WTC11 (cell line): ENCODE measurements around the gene CDNF. TPM values are rescaled to one million over a fixed set of nuclear protein-coding genes. Genes with fewer than 3 reads are reported as not detected.
"Not testable (repeated sequence)": the region's sequence is repeated elsewhere in the genome, so short reads cannot be mapped to it uniquely, and the experiment has no call there.

ENCODE experiments used
- ATAC-seq: fragments of 200-7000 bp; cut with Tn5 transposase; 2 replicates; pipeline ENCODE4 v1.10.0; 2021; ENCODE audit warnings: mild to moderate bottlenecking, moderate library complexity
- CTCF ChIA-PET: fragments of 300-600 bp; sonication (Branson Sonifier 250); formaldehyde crosslinking; loops from one replicate; lab custom pipeline; 2021; ENCODE audit warnings: antibody characterized with exemption; lab: Charles Lee
- POLR2A ChIA-PET: fragments of 350-600 bp; sonication (Branson Sonifier 250); formaldehyde crosslinking; loops from one replicate; lab custom pipeline; 2021; ENCODE audit warnings: antibody characterized with exemption; lab: Charles Lee
- DNase-seq: peaks from one replicate; pipeline ENCODE4 v3.0.0; 2021; ENCODE audit warnings: low spot score
- H3K27ac Mint-ChIP-seq: 2 replicates; pipeline ENCODE4 v1.8.0; 2021; ENCODE audit warnings: mixed read lengths
- H3K27me3 Mint-ChIP-seq: 2 replicates; pipeline ENCODE4 v1.8.0; 2021; ENCODE audit warnings: low read depth, mild to moderate bottlenecking, moderate library complexity, mixed read lengths
- H3K36me3 Mint-ChIP-seq: 2 replicates; pipeline ENCODE4 v1.8.0; 2021; ENCODE audit warnings: mixed read lengths
- H3K4me1 Mint-ChIP-seq: 2 replicates; pipeline ENCODE4 v1.8.0; 2022; ENCODE audit warnings: mixed read lengths
- H3K4me3 Mint-ChIP-seq: 2 replicates; pipeline ENCODE4 v1.8.0; 2021; ENCODE audit warnings: mild to moderate bottlenecking, moderate library complexity, mixed read lengths
- H3K9me3 Mint-ChIP-seq: 2 replicates; pipeline ENCODE4 v1.8.0; 2021; ENCODE audit warnings: mixed read lengths
- KAT7 ChIP-seq: sonication (generic); formaldehyde crosslinking; IDR thresholded peaks from 2 replicates; pipeline ENCODE4 v1.8.1; 2023; ENCODE audit warnings: missing genetic modification reagents, mild to moderate bottlenecking, borderline replicate concordance
- MXD4 ChIP-seq: fragments of 250-450 bp; sonication (Bioruptor Pico); IDR thresholded peaks from 2 replicates; pipeline ENCODE4 v1.8.0; 2021; ENCODE audit warnings: mild to moderate bottlenecking, moderate library complexity, borderline replicate concordance
- NFYB ChIP-seq: sonication (generic); formaldehyde crosslinking; conservative IDR thresholded peaks from 2 replicates; pipeline ENCODE4 v1.8.0; 2022; ENCODE audit warnings: low read depth, missing genetic modification reagents
- NR2C2 ChIP-seq: sonication (generic); formaldehyde crosslinking; IDR thresholded peaks from 2 replicates; pipeline ENCODE4 v1.8.0; 2022; ENCODE audit warnings: mild to moderate bottlenecking, missing genetic modification reagents
- RELA ChIP-seq: sonication (generic); formaldehyde crosslinking; IDR thresholded peaks from 2 replicates; pipeline ENCODE4 v1.8.1; 2022; ENCODE audit warnings: missing genetic modification reagents, mild to moderate bottlenecking, borderline replicate concordance
- SP1 ChIP-seq: sonication (generic); formaldehyde crosslinking; conservative IDR thresholded peaks from 2 replicates; pipeline ENCODE4 v1.8.1; 2022; ENCODE audit warnings: missing genetic modification reagents
- total RNA-seq: library from RNA; stranded (reverse); gene quantifications from 3 replicates; pipeline ENCODE4 v1.2.3, GENCODE V29; 2021
- TF ChIP-seq, protein P1 (sequence below): sonication (generic); formaldehyde crosslinking; IDR thresholded peaks from 2 replicates; pipeline ENCODE4 v1.8.0; 2022; ENCODE audit warnings: mild to moderate bottlenecking, missing genetic modification reagents
- TF ChIP-seq, protein P2 (sequence below): sonication (generic); formaldehyde crosslinking; IDR thresholded peaks from 2 replicates; pipeline ENCODE4 v1.8.1; 2022; ENCODE audit warnings: mild to moderate bottlenecking, missing genetic modification reagents, moderate library complexity, borderline replicate concordance
- TF ChIP-seq, protein P3 (sequence below): fragments of 200-600 bp; IDR thresholded peaks from 2 replicates; pipeline ENCODE4 v1.8.0; 2022; ENCODE audit warnings: antibody characterized with exemption
- TF ChIP-seq, protein P4 (sequence below): fragments of 250-450 bp; sonication (Bioruptor Pico); conservative IDR thresholded peaks from 2 replicates; pipeline ENCODE4 v1.9.0; 2021; ENCODE audit warnings: mild to moderate bottlenecking

Gene CDNF
- total RNA-seq, 1 experiment from 2014 or later = 1.4 TPM

DNA sequence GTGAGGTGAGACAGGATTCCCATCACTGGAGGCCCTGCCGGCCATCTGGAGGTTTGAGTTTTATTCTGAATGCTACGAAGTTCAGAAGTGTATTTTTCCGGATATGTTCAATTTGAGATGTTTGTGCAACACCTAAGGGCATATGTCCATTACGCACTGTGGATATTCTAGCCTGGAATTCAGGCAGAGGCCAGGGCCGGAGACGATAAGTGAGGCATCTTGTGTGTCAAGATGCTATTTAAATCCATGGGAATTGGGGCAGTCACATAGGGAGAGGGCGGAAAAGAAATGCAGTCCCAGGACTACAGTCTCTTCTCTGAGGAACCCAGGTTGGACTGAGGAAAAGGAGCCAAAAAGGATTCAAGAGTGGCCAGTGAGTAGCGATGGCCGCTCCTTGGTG, 38.9 kb upstream of the CDNF start (continued):
- TF ChIP-seq NR2C2 (no peak), NFYB (CRISPR knock-in tag) (no peak)

DNA sequence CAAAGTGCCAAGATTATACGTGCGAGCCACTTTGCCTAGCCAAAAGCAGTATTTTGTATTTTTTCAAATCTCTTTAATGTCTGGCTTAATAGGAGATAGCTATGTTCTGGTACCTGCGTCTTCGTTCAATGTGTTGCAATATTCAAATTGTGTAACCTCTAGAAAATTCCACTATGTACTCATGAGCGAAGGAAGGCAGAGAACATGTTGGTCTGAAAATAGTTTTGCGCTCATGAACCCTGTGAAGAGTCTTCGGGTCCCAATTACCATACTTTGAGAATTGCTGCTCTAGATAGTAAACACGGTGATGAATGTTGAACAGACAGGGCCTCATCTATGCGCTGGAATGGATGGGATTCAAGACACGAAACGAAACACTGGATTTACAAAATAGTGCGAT, 38.1 kb upstream of the CDNF start:
- TF ChIP-seq MXD4 (no peak), RELA (no peak)
- TF ChIP-seq, protein P1, sequence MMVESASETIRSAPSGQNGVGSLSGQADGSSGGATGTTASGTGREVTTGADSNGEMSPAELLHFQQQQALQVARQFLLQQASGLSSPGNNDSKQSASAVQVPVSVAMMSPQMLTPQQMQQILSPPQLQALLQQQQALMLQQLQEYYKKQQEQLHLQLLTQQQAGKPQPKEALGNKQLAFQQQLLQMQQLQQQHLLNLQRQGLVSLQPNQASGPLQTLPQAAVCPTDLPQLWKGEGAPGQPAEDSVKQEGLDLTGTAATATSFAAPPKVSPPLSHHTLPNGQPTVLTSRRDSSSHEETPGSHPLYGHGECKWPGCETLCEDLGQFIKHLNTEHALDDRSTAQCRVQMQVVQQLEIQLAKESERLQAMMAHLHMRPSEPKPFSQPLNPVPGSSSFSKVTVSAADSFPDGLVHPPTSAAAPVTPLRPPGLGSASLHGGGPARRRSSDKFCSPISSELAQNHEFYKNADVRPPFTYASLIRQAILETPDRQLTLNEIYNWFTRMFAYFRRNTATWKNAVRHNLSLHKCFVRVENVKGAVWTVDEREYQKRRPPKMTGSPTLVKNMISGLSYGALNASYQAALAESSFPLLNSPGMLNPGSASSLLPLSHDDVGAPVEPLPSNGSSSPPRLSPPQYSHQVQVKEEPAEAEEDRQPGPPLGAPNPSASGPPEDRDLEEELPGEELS (CRISPR knock-in tag) = no peak
- TF ChIP-seq, protein P2, sequence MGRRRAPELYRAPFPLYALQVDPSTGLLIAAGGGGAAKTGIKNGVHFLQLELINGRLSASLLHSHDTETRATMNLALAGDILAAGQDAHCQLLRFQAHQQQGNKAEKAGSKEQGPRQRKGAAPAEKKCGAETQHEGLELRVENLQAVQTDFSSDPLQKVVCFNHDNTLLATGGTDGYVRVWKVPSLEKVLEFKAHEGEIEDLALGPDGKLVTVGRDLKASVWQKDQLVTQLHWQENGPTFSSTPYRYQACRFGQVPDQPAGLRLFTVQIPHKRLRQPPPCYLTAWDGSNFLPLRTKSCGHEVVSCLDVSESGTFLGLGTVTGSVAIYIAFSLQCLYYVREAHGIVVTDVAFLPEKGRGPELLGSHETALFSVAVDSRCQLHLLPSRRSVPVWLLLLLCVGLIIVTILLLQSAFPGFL (CRISPR knock-in tag) = no peak
- TF ChIP-seq, protein P3, sequence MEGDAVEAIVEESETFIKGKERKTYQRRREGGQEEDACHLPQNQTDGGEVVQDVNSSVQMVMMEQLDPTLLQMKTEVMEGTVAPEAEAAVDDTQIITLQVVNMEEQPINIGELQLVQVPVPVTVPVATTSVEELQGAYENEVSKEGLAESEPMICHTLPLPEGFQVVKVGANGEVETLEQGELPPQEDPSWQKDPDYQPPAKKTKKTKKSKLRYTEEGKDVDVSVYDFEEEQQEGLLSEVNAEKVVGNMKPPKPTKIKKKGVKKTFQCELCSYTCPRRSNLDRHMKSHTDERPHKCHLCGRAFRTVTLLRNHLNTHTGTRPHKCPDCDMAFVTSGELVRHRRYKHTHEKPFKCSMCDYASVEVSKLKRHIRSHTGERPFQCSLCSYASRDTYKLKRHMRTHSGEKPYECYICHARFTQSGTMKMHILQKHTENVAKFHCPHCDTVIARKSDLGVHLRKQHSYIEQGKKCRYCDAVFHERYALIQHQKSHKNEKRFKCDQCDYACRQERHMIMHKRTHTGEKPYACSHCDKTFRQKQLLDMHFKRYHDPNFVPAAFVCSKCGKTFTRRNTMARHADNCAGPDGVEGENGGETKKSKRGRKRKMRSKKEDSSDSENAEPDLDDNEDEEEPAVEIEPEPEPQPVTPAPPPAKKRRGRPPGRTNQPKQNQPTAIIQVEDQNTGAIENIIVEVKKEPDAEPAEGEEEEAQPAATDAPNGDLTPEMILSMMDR = no peak
- TF ChIP-seq, protein P4, sequence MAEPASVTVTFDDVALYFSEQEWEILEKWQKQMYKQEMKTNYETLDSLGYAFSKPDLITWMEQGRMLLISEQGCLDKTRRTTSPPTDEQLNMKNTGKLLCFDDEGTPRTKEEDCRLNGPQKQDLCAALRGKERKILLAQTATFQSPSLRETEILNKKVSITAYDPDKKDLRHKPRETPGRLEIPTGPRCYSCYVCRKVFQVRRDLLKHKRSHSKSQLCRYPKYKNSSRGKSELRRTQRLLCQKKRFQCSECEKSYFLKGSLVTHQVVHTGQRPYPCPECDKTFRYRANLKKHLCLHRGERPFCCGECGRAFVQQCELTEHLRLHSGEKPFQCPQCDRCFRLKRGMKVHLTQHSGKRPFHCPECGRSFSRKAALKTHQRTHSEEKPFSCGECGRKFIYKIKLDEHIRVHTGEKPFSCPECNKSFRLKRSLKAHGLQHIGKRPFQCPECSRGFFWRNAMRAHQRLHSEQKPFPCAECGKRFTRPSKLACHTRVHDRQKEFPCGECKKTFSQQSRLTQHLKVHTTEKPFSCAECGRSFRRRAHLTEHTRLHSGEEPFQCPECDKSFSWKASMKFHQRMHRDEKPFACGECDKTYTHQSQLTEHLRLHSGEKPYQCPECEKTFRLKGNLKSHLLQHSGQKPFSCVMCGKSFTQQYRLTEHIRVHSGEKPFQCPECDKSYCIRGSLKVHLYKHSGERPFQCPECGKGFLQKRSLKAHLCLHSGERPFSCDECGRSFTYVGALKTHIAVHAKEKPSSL (CRISPR knock-in tag) = no peak
- ChIA-PET CTCF (no interaction called here), POLR2A (interaction anchor here (0.6 to 0.8 kb wide), 2 partner anchors 17 to 38 kb away, joined by 3 to 5 read pairs; partner anchors contain the start of genes CDNF, HSPA14 and MSANTD7)
- DNase-seq = no peak
- 0 out of 2 replicates have a peak overlapping the region, but pooled peaks have one; percentile 94 for H3K4me3 Mint-ChIP-seq
- no peaks in the 10 kb centered on the region for H3K27me3 Mint-ChIP-seq
- H3K9me3 Mint-ChIP-seq = no peaks in the 10 kb centered on the region
- peaks cover 4% of the 10 kb centered on the region; the same call in 1 of the 2 replicates for H3K36me3 Mint-ChIP-seq
- peak overlapping the region; percentile 86 for H3K27ac Mint-ChIP-seq
- ATAC-seq = no peak
- H3K4me1 Mint-ChIP-seq = peaks cover 29% of the 10 kb centered on the region

DNA sequence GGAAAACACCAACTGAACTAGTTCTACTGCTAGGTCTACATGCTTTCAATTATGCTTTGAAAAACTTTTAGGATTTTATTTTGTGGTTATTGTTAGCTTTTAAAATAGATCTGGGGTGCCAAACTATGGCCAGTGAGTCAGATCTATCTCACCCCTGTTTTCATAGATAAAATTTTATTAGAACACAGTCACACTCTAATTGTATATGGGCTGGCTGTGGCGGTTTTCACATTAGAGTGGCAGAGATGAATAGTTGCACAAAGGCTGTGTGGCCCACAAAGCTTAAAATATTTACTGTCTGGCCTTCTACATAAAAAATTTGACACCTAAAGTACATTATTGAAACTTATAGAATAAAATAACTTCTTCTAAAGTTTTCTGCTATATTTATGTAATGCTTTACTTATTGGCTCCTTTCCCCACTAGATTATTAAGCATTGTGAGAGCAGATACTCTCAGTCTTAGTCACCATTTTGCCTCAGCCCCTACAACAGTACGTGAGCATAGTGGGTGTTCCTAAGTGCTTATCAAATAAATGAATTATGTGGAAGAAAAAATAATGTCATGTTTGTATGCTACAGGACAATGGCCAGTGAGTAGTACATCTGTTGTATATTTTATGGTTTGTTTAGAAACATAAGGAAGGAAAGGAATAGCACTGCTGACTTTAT, 35.4 kb upstream of the CDNF start:
- peaks cover 19% of the 10 kb centered on the region for H3K4me1 Mint-ChIP-seq
- no peaks in the 10 kb centered on the region for H3K9me3 Mint-ChIP-seq
- ATAC-seq (no peak), DNase-seq (no peak)
- ChIA-PET CTCF (no interaction called here), POLR2A (interaction anchor here (1.7 kb wide), 1 partner anchor 35 kb away, joined by 4 read pairs; the partner anchor contains the start of genes CDNF, HSPA14 and MSANTD7)
- peaks cover 16% of the 10 kb centered on the region for H3K36me3 Mint-ChIP-seq
- H3K4me3 Mint-ChIP-seq = no peak overlapping the region
- H3K27ac Mint-ChIP-seq = no peak overlapping the region
- TF ChIP-seq KAT7 (CRISPR knock-in tag) (no peak), SP1 (CRISPR knock-in tag) (no peak)
- TF ChIP-seq, protein P4 (CRISPR knock-in tag) = no peak
- no peaks in the 10 kb centered on the region for H3K27me3 Mint-ChIP-seq

DNA sequence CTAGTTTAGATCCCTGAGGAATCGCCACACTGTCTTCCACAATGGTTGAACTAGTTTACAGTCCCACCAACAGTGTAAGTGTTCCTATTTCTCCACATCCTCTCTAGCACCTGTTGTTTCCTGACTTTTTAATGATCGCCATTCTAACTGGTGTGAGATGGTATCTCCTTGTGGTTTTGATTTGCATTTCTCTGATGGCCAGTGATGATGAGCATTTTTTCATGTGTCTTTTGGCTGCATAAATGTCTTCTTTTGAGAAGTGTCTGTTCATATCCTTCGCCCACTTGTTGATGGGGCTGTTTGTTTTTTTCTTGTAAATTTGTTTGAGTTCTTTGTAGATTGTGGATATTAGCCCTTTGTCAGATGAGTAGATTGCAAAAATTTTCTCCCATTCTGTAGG, 27.0 kb upstream of the CDNF start:
- CTCF ChIA-PET, H3K4me1 Mint-ChIP-seq, H3K9me3 Mint-ChIP-seq, POLR2A ChIA-PET, DNase-seq, ATAC-seq, H3K27ac Mint-ChIP-seq, H3K4me3 Mint-ChIP-seq, H3K27me3 Mint-ChIP-seq: not testable (repeated sequence)
- peaks cover 39% of the 10 kb centered on the region for H3K36me3 Mint-ChIP-seq

DNA sequence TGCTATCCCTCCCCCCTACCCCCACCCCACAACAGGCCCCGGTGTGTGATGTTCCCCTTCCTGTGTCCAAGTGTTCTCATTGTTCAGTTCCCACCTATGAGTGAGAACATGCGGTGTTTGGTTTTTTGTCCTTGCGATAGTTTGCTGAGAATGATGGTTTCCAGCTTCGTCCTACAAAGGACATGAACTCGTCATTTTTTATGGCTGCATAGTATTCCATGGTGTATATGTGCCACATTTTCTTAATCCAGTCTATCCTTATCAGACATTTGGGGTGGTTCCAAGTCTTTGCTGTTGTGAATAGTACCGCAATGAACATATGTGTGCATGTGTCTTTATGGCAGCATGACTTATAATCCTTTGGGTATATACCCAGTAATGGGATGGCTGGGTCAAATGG, 26.6 kb upstream of the CDNF start:
- H3K27ac Mint-ChIP-seq, POLR2A ChIA-PET, H3K9me3 Mint-ChIP-seq, H3K4me3 Mint-ChIP-seq, ATAC-seq, H3K27me3 Mint-ChIP-seq, DNase-seq, CTCF ChIA-PET, H3K4me1 Mint-ChIP-seq: not testable (repeated sequence)
- H3K36me3 Mint-ChIP-seq = peaks cover 35% of the 10 kb centered on the region
